ENCODE results near the gene RIMBP3C.
"Not testable (repeated sequence)": the region's sequence is repeated elsewhere in the genome, so short reads cannot be mapped to it uniquely, and the experiment has no call there.

Gene RIMBP3C

GRCh38 chr22:21497984-21498383 is 53.3 kb downstream of the RIMBP3C start:
- not testable (repeated sequence) for DNase-seq; H3K27me3 ChIP-seq (replicated peaks; ENCODE audit: control insufficient read depth, insufficient read depth, low read length, poor library complexity, severe bottlenecking); H3K27ac ChIP-seq (ENCODE audit: insufficient read depth, low read length, poor library complexity, severe bottlenecking); H3K4me1 ChIP-seq (ENCODE audit: control insufficient read depth, insufficient read depth, low read length, poor library complexity, severe bottlenecking); H3K9me3 ChIP-seq (ENCODE audit: control insufficient read depth, low read length); H3K36me3 ChIP-seq (ENCODE audit: control insufficient read depth, insufficient read depth, low read length); H3K4me3 ChIP-seq (ENCODE audit: insufficient read depth, low read depth, low read length, poor library complexity, severe bottlenecking)
